T-helper 2 cell treated with Interferon-gamma antibody and Interleukin-4, amounts not matched to agents 100 ng/mL and 5 ng/mL, for 36 hours (primary cell): ENCODE results near the gene CT47C1. TPM values are rescaled to one million over a fixed set of nuclear protein-coding genes. Genes with fewer than 3 reads are reported as not detected.

Experiments used
- intact Hi-C: fragments of 100-400 bp; cut with micrococcal nuclease; formaldehyde crosslinking; loops from one replicate; pipeline ENCODE4 v1.15.1; 2023
- total RNA-seq: library from RNA; stranded (reverse); gene quantifications from 2 replicates; pipeline ENCODE4 v1.2.3, GENCODE V29; 2022

The CT47C1 gene
- total RNA-seq, 1 donor from 2014 or later, result not detected

GRCh38 chrX:119073200-119073905 lies 560 bp downstream of the CT47C1 start:
- intact Hi-C loops, result no loop called here

GRCh38 chrX:119073911-119074310 lies 1.1 kb downstream of the CT47C1 start:
- intact Hi-C loops, result no loop called here

GRCh38 chrX:119075270-119076025 lies 2.7 kb downstream of the CT47C1 start:
- intact Hi-C loops, result no loop called here

DNA sequence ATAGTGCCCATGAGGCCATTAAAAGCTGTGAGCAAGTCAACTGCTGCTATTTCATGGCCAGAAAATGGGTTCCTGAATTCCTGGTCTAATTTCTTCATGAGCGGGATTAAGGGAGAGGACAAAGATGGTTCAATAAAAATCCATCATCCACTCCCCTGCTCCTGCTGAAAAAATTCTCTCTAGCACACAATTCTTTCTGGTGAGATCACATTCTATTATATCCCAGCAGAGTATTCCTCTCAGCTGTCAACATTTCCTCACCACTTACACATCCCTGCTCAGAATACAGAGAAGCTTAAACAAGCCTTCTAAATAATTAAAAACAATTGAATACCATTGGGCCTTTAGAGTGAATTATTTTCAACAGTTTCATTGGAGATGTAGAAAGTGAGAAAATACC lies 9.5 kb downstream of the CT47C1 start:
- intact Hi-C loops, result no loop called here

DNA sequence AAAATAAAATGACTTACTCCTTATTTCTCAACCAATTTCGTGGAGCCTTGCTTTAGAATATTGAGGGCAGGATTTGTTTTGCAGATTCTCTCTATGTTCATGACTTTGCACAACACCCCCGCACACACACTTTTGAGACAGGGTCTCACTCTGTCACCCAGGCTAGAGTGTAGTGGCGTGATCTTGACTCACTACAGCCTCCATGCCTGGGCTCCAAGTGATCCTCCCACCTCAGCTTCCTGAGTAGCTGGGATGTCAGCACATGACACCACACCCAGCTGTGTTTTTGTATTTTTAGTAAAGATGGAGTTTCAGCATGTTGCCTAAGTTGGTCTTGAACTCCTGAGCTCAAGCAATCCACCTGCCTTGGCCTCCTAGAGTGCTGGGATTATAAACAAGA lies 12.0 kb downstream of the CT47C1 start:
- intact Hi-C loops, result no loop called here

DNA sequence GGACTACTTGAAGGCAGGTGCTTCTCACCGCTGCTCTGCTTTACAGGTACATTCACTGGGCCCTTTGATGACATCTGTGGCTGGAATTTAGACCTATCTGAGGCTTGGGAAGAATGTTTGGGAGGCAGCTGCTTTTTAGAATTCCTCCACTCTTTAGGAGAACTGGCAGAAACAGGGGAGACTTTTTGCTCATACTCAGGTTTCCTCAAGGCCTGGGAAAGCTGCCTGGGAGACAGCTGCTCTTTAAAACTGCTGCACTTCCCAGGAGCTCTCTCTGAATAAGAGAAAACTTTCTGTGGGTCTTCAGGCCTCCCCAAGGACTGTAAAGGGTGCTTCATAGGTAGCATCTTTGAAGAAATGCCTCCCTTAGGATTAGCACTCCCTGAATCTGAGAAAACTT lies 14.3 kb downstream of the CT47C1 start:
- intact Hi-C loops, result no loop called here

- intact Hi-C loops, result no loop called here
Observed at GRCh38 chrX:119089619-119090018, 16.8 kb downstream of the CT47C1 start.

GRCh38 chrX:119090627-119091026 lies 17.8 kb downstream of the CT47C1 start:
- intact Hi-C loops, result no loop called here

GRCh38 chrX:119093991-119094735 lies 21.4 kb downstream of the CT47C1 start:
- intact Hi-C loops, result no loop called here

DNA sequence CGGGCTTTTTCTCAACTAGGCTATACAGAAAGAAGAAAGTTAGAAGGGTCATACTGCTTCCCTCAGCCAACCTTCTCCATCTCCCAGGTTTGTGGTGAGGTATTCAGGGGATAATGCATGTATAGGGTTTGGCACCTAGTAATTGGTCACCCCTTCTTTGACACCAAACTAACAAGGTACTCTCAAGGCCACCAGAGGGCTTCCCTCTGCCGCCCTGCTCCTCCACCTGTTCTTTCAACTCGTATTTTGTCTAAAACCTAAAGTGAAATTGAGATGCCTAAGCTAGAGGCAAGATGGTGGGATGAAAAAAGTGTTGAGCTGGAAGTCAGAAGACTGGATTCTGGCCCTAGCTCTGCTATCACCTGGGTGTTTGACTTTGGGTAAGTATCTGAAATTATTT lies 22.0 kb downstream of the CT47C1 start:
- intact Hi-C loops, result no loop called here

DNA sequence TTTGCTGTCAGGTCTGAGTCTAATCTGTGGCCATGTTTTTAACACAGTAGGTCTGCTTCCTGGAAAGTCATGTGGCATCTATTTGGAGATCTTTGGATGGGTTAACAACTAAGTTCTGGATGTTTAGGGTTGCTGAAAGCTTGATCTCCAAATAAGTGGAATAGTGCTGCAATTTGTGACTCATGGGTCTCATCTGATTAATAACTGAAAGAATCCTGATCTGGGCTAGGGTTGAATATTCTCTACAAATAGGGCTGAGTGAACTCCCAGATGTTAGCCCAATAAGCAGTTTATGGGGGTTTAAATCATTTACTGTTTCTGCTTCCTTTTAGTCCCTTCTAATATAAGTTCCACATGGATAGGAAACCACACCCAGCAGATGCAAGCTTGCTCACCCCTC lies 23.1 kb downstream of the CT47C1 start:
- intact Hi-C loops, result no loop called here

DNA sequence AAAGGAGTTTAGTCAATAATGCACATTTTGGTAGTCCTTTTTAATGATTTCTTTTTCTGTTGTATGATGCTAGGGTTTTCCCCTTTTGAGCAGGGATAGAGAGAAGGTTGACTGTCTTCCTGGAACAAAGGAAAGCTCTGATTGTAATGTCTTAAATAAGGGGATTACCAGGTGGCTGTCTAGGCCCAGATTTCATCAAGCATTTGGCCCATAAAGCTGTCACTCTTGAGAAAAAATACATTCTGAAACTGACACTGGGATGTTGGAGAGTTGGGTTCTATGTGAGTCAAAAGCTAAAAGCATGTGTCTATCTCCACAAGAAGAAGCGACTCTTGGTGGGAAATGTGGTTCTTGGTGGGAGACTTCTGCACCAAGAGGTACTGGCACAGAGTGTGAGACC lies 28.4 kb downstream of the CT47C1 start:
- intact Hi-C loops, result no loop called here

DNA sequence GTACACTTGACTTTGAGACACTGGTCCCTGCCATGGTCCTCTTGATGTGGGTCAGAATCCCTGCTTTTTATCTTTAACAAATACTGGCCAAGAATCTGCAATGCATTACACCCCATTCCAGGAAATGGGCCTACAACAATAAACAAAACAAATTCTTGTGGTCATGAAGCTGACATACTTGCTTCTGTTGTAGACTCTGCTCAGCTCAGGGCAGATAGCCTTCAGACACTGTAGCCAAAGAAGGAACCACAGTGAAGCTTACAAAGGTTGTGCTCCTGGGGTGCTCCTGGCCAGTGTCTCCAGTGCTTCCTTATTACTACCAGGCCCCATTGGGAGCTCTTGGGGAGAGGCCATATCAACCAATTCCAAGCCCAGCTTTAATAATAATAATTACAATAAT lies 33.0 kb downstream of the CT47C1 start:
- intact Hi-C loops, result no loop called here

DNA sequence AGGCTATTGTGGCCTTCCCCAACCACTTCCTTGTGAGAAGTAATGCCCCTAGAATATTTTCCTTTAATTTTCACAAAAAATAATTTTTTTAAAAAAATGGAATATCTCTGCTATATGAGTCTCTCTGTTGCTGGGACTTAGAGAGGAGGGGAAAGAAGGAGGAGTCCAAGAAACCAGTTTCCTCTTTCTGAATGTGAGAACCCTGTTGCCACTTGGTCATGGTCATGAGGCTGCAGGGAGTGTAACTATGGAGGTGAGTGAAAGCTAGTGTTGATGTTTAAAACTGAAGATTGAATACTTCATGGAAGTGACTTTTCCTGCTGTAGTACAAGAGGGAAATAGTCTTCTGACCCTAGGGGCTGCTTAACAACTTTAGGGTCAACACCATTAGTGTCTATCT lies 34.4 kb downstream of the CT47C1 start:
- intact Hi-C loops, result no loop called here

DNA sequence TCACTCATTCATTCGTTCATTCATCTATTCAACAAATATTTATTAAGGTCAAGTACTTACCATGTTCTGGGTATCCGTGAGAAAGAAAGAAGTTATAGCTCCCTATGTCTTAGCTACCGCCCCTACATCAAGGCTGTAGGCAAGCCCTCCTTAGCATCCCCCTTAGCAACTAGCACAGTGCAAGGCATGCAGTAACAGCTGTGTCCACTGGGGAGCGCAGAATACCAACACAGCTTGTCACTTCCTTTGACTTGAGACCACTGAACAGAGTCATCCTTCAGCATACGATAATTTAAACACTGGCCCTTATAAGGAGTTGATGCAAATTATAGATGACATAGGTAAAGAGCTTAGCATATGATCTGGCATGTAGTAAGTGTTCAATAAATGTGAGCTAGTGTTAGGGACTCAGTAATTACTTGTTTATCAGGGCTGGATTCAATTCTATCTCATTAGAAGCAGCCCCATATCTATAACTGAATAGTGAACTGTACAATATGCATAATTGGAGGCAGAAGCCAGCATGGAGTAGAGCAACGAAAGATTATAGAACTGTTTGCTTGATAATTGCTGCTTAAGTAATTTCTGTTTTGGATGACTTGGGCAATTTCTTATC lies 46.1 kb downstream of the CT47C1 start:
- intact Hi-C loops, result loop anchor here (1.0 kb wide), 1 partner anchor 147 kb away; no protein-coding TSS in a partner anchor

GRCh38 chrX:119121341-119121740 lies 48.5 kb downstream of the CT47C1 start:
- intact Hi-C loops, result loop anchor here (10.0 kb wide), 1 partner anchor 93 kb away; no protein-coding TSS in a partner anchor

Other genes with a start within 250 kb of the CT47C1 start
- gene ZCCHC12, start 249.2 kb upstream of the CT47C1 start, total RNA-seq, result not detected in 2 replicates
- gene LONRF3, start 98.4 kb upstream of the CT47C1 start, total RNA-seq, result 0.14 TPM in 1 of 2 replicates, not detected in the other
- not detected in 2 replicates for gene KIAA1210, start 54.8 kb downstream of the CT47C1 start, total RNA-seq
- gene PGRMC1, start 163.3 kb downstream of the CT47C1 start, total RNA-seq, result 31.6 and 32.1 TPM in 2 replicates